MM.1S (cell line): ENCODE results near the gene ONECUT1.

Experiments
- DNase-seq: peaks from one replicate; pipeline ENCODE4 v3.0.0-alpha.2; 2015
- H2AFZ ChIP-seq: fragments of 300-600 bp; sonication (generic); 2 replicates; pipeline ENCODE4 v1.6.0; 2016; ENCODE audit warnings: antibody characterized with exemption, low read length
- H3F3A ChIP-seq: fragments of 300-600 bp; sonication (generic); 2 replicates; pipeline ENCODE4 v1.6.1; 2016; ENCODE audit warnings: mild to moderate bottlenecking, antibody characterized with exemption, low read length, moderate library complexity, mixed read lengths; ENCODE audit not compliant: insufficient read depth
- H3K27ac ChIP-seq: fragments of 300-600 bp; sonication (generic); 2 replicates; pipeline ENCODE4 v1.5.1; 2016; ENCODE audit warnings: mild to moderate bottlenecking, low read length
- H3K27me3 ChIP-seq: fragments of 300-600 bp; sonication (generic); replicated peaks from 2 replicates; pipeline ENCODE4 v1.6.0; 2016; ENCODE audit warnings: low read length; ENCODE audit not compliant: insufficient read depth
- H3K36me3 ChIP-seq: fragments of 300-600 bp; sonication (generic); replicated peaks from 2 replicates; pipeline ENCODE4 v1.6.1; 2016; ENCODE audit warnings: mild to moderate bottlenecking, low read length, mixed read lengths; ENCODE audit not compliant: insufficient read depth
- H3K4me1 ChIP-seq: fragments of 300-600 bp; sonication (generic); 2 replicates; pipeline ENCODE4 v1.6.1; 2016; ENCODE audit warnings: low read length, mixed read lengths
- H3K4me2 ChIP-seq: fragments of 300-600 bp; sonication (generic); 2 replicates; pipeline ENCODE4 v1.6.0; 2016; ENCODE audit warnings: low read depth, low read length
- H3K4me3 ChIP-seq: fragments of 300-600 bp; sonication (generic); 2 replicates; pipeline ENCODE4 v1.5.1; 2016; ENCODE audit warnings: low read length, mixed read lengths
- H3K79me2 ChIP-seq: fragments of 300-600 bp; sonication (generic); 2 replicates; pipeline ENCODE4 v1.6.1; 2016; ENCODE audit warnings: mixed run types, low read length, mixed read lengths
- H3K9ac ChIP-seq: fragments of 300-600 bp; sonication (generic); 2 replicates; pipeline ENCODE4 v1.6.1; 2016; ENCODE audit warnings: low read length, mixed read lengths
- H3K9me2 ChIP-seq: fragments of 300-600 bp; sonication (generic); replicated peaks from 2 replicates; pipeline ENCODE4 v1.6.1; 2016; ENCODE audit warnings: mild to moderate bottlenecking, low read length, mixed read lengths; ENCODE audit not compliant: insufficient read depth
- H3K9me3 ChIP-seq: fragments of 300-600 bp; sonication (generic); replicated peaks from 2 replicates; pipeline ENCODE4 v1.6.1; 2016; ENCODE audit warnings: mild to moderate bottlenecking, low read length, mixed read lengths; ENCODE audit not compliant: insufficient read depth
- H4K20me1 ChIP-seq: fragments of 300-600 bp; sonication (generic); 2 replicates; pipeline ENCODE4 v1.6.1; 2016; ENCODE audit warnings: mild to moderate bottlenecking, low read length, moderate library complexity, mixed read lengths; ENCODE audit not compliant: insufficient read depth
- CTCF ChIP-seq: fragments of 300-600 bp; sonication (generic); IDR thresholded peaks from 2 replicates; pipeline ENCODE4 v1.5.1; 2016; ENCODE audit warnings: antibody characterized with exemption, low read length, mixed read lengths
- EZH2 ChIP-seq: fragments of 300-600 bp; sonication (generic); optimal IDR thresholded peaks from 2 replicates; pipeline ENCODE3; 2017; ENCODE audit warnings: low read depth, mild to moderate bottlenecking, antibody characterized with exemption, low read length, mixed read lengths
- EZH2phosphoT487 ChIP-seq: fragments of 300-600 bp; sonication (generic); IDR thresholded peaks from 2 replicates; pipeline ENCODE4 v1.6.1; 2018; ENCODE audit warnings: antibody characterized with exemption, low read length

Gene ONECUT1

GRCh38 chr15:52760562-52760961 is 29.6 kb downstream of the ONECUT1 start:
- H4K20me1 ChIP-seq: no peaks in the 10 kb centered on the region
- no peaks in the 10 kb centered on the region for H3K27me3 ChIP-seq
- H3K4me2 ChIP-seq: no peak overlapping the region
- no peaks in the 10 kb centered on the region for H3K36me3 ChIP-seq
- H3K79me2 ChIP-seq: no peaks in the 10 kb centered on the region
- no peak overlapping the region for H2AFZ ChIP-seq
- H3K9me2 ChIP-seq: no peaks in the 10 kb centered on the region
- DNase-seq: no peak
- H3K4me1 ChIP-seq: no peaks in the 10 kb centered on the region
- H3K4me3 ChIP-seq: no peak overlapping the region
- H3K9me3 ChIP-seq: no peaks in the 10 kb centered on the region
- no peak overlapping the region for H3K9ac ChIP-seq
- TF ChIP-seq EZH2 (no peak), CTCF (no peak), EZH2phosphoT487 (no peak)
- no peak overlapping the region for H3K27ac ChIP-seq
- no peaks in the 10 kb centered on the region for H3F3A ChIP-seq

- no peak overlapping the region for H3K4me2 ChIP-seq
- H2AFZ ChIP-seq: no peak overlapping the region
- no peak overlapping the region for H3K27ac ChIP-seq
- H3F3A ChIP-seq: no peaks in the 10 kb centered on the region
- no peak overlapping the region for H3K4me3 ChIP-seq
- H3K9me2 ChIP-seq: no peaks in the 10 kb centered on the region
- no peaks in the 10 kb centered on the region for H3K9me3 ChIP-seq
- H3K36me3 ChIP-seq: no peaks in the 10 kb centered on the region
- H3K9ac ChIP-seq: no peak overlapping the region
- H3K27me3 ChIP-seq: no peaks in the 10 kb centered on the region
- no peaks in the 10 kb centered on the region for H3K4me1 ChIP-seq
- H4K20me1 ChIP-seq: no peaks in the 10 kb centered on the region
- no peak for DNase-seq
- TF ChIP-seq EZH2phosphoT487 (no peak), EZH2 (no peak), CTCF (no peak)
- no peaks in the 10 kb centered on the region for H3K79me2 ChIP-seq
Observed at GRCh38 chr15:52759969-52760368, 30.2 kb downstream of the ONECUT1 start.

GRCh38 chr15:52757496-52757895 is 32.6 kb downstream of the ONECUT1 start:
- no peaks in the 10 kb centered on the region for H3K9me2 ChIP-seq
- no peak overlapping the region for H3K4me3 ChIP-seq
- TF ChIP-seq CTCF (no peak), EZH2phosphoT487 (no peak), EZH2 (no peak)
- H3K79me2 ChIP-seq: no peaks in the 10 kb centered on the region
- H3K4me2 ChIP-seq: no peak overlapping the region
- no peaks in the 10 kb centered on the region for H3K36me3 ChIP-seq
- H3K9ac ChIP-seq: no peak overlapping the region
- no peaks in the 10 kb centered on the region for H3K27me3 ChIP-seq
- no peaks in the 10 kb centered on the region for H3K4me1 ChIP-seq
- no peak overlapping the region for H2AFZ ChIP-seq
- H3K27ac ChIP-seq: no peak overlapping the region
- H3K9me3 ChIP-seq: no peaks in the 10 kb centered on the region
- H4K20me1 ChIP-seq: no peaks in the 10 kb centered on the region
- DNase-seq: no peak
- H3F3A ChIP-seq: no peaks in the 10 kb centered on the region

GRCh38 chr15:52751522-52751921 is 38.6 kb downstream of the ONECUT1 start:
- Histone ChIP-seq H3K36me3 (no peaks in the 10 kb centered on the region), H3K9me3 (no peaks in the 10 kb centered on the region), H3K4me3 (no peak overlapping the region), H3K4me2 (no peak overlapping the region), H3K27ac (no peak overlapping the region), H4K20me1 (no peaks in the 10 kb centered on the region), H3K27me3 (no peaks in the 10 kb centered on the region), H3K79me2 (no peaks in the 10 kb centered on the region), H3K9ac (no peak overlapping the region), H2AFZ (no peak overlapping the region), H3F3A (no peaks in the 10 kb centered on the region), H3K4me1 (no peaks in the 10 kb centered on the region), H3K9me2 (no peaks in the 10 kb centered on the region)
- TF ChIP-seq EZH2: no peak
- no peak for DNase-seq
